HepG2 (cell line): Measurements from ENCODE around the gene SYNGR2. TPM values are rescaled to one million over a fixed set of nuclear protein-coding genes. Genes with fewer than 3 reads are reported as not detected.

Source experiments
- AFF4 ChIP-seq: sonication (generic); formaldehyde crosslinking; IDR thresholded peaks from 2 replicates; pipeline ENCODE4 v1.4.0; 2020; ENCODE audit warnings: missing genetic modification reagents
- CREB1 ChIP-seq, 2 experiments: fragments of 450-650 bp in 1 of 2; IDR thresholded peaks; 2 replicates each; pipeline ENCODE4 v1.6.1; 2016 to 2017; ENCODE audit warnings: control low read depth in 1 of 2, mild to moderate bottlenecking in 1 of 2, missing compliant biosample characterization in 1 of 2, missing genetic modification characterization in 1 of 2
- EP300 ChIP-seq, 3 experiments: sonication (generic) in 1 of 3; formaldehyde crosslinking in 1 of 3; IDR thresholded peaks; 2 replicates each; pipeline versions ENCODE4 v1.5.1 to v1.6.1; 2011 to 2020; ENCODE audit warnings: low read depth in 2 of 3, low read length in 2 of 3, borderline replicate concordance in 1 of 3, improper control_type of control experiment in 1 of 3, mild to moderate bottlenecking in 1 of 3, missing genetic modification reagents in 1 of 3, moderate library complexity in 1 of 3
- ERF ChIP-seq: IDR thresholded peaks from 2 replicates; pipeline ENCODE4 v1.6.1; 2018; ENCODE audit warnings: missing biosample characterization, missing genetic modification reagents
- FOXO1 ChIP-seq: sonication (generic); formaldehyde crosslinking; IDR thresholded peaks from 2 replicates; pipeline ENCODE4 v1.4.0; 2020; ENCODE audit warnings: missing genetic modification reagents
- ISX ChIP-seq: sonication (generic); formaldehyde crosslinking; conservative IDR thresholded peaks from 2 replicates; pipeline ENCODE4 v1.5.0; 2020; ENCODE audit warnings: missing genetic modification reagents
- KAT7 ChIP-seq: IDR thresholded peaks from 2 replicates; pipeline ENCODE4 v1.6.1; 2018; ENCODE audit warnings: borderline replicate concordance, missing compliant biosample characterization
- MAZ ChIP-seq, 2 experiments: sonication (generic) in 1 of 2; formaldehyde crosslinking in 1 of 2; IDR thresholded peaks; 2 replicates each; pipeline versions ENCODE4 v1.5.0 to v1.6.1; 2012 to 2020; ENCODE audit warnings: low read depth in 2 of 2, mild to moderate bottlenecking in 2 of 2, borderline replicate concordance in 1 of 2, improper control_type of control experiment in 1 of 2, low read length in 1 of 2, missing genetic modification reagents in 1 of 2, moderate library complexity in 1 of 2
- NCOA1 ChIP-seq: sonication (generic); formaldehyde crosslinking; IDR thresholded peaks from 2 replicates; pipeline ENCODE4 v1.9.0; 2021; ENCODE audit warnings: missing genetic modification reagents
- PHF5A ChIP-seq: IDR thresholded peaks from one replicate; pipeline ENCODE4 v1.6.1; 2018; ENCODE audit warnings: low read depth, missing genetic modification reagents; ENCODE audit not compliant: unreplicated experiment
- POLR2AphosphoS2 ChIP-seq: IDR thresholded peaks from 2 replicates; pipeline ENCODE4 v1.6.1; 2011; ENCODE audit warnings: low read depth, low read length, improper control_type of control experiment
- SOX6 ChIP-seq, 2 experiments: fragments of 450-650 bp in 1 of 2; sonication (generic) in 1 of 2; formaldehyde crosslinking in 1 of 2; IDR thresholded peaks; 2 replicates each; pipeline versions ENCODE4 v1.4.0 to v1.6.1; 2017 to 2020; ENCODE audit warnings: antibody characterized with exemption in 1 of 2, mild to moderate bottlenecking in 1 of 2, missing genetic modification reagents in 1 of 2
- SRF ChIP-seq: IDR thresholded peaks from 2 replicates; pipeline ENCODE4 v1.6.1; 2011; ENCODE audit warnings: mild to moderate bottlenecking, low read depth, low read length, moderate library complexity
- STAG1 ChIP-seq: sonication (generic); formaldehyde crosslinking; IDR thresholded peaks from 2 replicates; pipeline ENCODE4 v1.4.0; 2020; ENCODE audit warnings: missing genetic modification reagents
- TBX3 ChIP-seq: fragments of 450-650 bp; IDR thresholded peaks from 2 replicates; pipeline ENCODE4 v1.6.1; 2017; ENCODE audit warnings: antibody characterized with exemption, mild to moderate bottlenecking, inconsistent platforms, borderline replicate concordance
- ZFP36L2 ChIP-seq: sonication (generic); formaldehyde crosslinking; IDR thresholded peaks from 2 replicates; pipeline ENCODE4 v1.4.0; 2020; ENCODE audit warnings: missing genetic modification reagents
- ZNF660 ChIP-seq: sonication (generic); formaldehyde crosslinking; IDR thresholded peaks from 2 replicates; pipeline ENCODE4 v1.5.1; 2020; ENCODE audit warnings: mild to moderate bottlenecking, low read depth, missing genetic modification reagents, borderline replicate concordance
- ZNF724P ChIP-seq: sonication (generic); formaldehyde crosslinking; IDR thresholded peaks from 2 replicates; pipeline ENCODE4 v1.8.0; 2022; ENCODE audit warnings: missing genetic modification reagents, borderline replicate concordance
- ZNF780A ChIP-seq: sonication (generic); formaldehyde crosslinking; IDR thresholded peaks from 2 replicates; pipeline ENCODE4 v1.8.0; 2022; ENCODE audit warnings: mild to moderate bottlenecking, missing genetic modification reagents, moderate library complexity
- ZNF784 ChIP-seq: sonication (generic); formaldehyde crosslinking; IDR thresholded peaks from 2 replicates; pipeline ENCODE4 v1.5.1; 2020; ENCODE audit warnings: missing genetic modification reagents, mild to moderate bottlenecking, borderline replicate concordance
- polyA plus RNA-seq, 8 experiments: library from polyadenylated mRNA; depleted of rRNA in 3 of 8; stranded (reverse) in 7 of 8; unstranded in 1 of 8; fragments of >200 nt; fragmentation: Illumina TruSeq in 4 of 8; extraction: Trizol in 4 of 8; gene quantifications; 2 replicates each; pipeline versions ENCODE4 v1.2.1 to v1.2.3, GENCODE V29; 2011 to 2016; ENCODE audit warnings: low read depth in 4 of 8, missing spikeins in 1 of 8, mixed read lengths in 1 of 8; ENCODE audit not compliant: insufficient read depth in 1 of 8
- total RNA-seq, 5 experiments: library from RNA; depleted of rRNA; stranded (reverse); fragments of >200 nt; fragmentation: Illumina TruSeq; extraction: Trizol; gene quantifications; 2 replicates each; pipeline ENCODE4 v1.2.3, GENCODE V29; 2016; ENCODE audit warnings: low read depth in 1 of 5
- TF ChIP-seq, protein P1 (sequence below): IDR thresholded peaks from 2 replicates; pipeline ENCODE4 v1.6.1; 2016; ENCODE audit warnings: low read depth, borderline replicate concordance
- TF ChIP-seq, protein P2 (sequence below): conservative IDR thresholded peaks from 2 replicates; pipeline ENCODE4 v1.6.1; 2018; ENCODE audit warnings: missing genetic modification reagents

The SYNGR2 gene
- total and polyA plus RNA-seq, 2 of the 13 experiments (the other 11 are each of a cell fraction or from before 2014, with no cell fraction given) = 46.7 to 170 TPM

GRCh38 chr17:78133971-78134898 lies 34.1 kb upstream of the SYNGR2 start (continued):
- no peak for TF ChIP-seq CREB1 (IDR thresholded peaks at IDR 0.05)
- no peak for TF ChIP-seq CREB1 (CRISPR knock-in tag; IDR thresholded peaks at IDR 0.05)
- TF ChIP-seq PHF5A (CRISPR knock-in tag) = peak; percentile 73
- no peak; the same call in 1 of the 2 replicates for TF ChIP-seq FOXO1 (CRISPR knock-in tag)
- TF ChIP-seq, protein P1, sequence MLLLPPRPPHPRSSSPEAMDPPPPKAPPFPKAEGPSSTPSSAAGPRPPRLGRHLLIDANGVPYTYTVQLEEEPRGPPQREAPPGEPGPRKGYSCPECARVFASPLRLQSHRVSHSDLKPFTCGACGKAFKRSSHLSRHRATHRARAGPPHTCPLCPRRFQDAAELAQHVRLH (CRISPR knock-in tag) = peak; percentile 77; the same call in 1 of the 2 replicates
- no peak for TF ChIP-seq SRF
- peak; percentile 79 for TF ChIP-seq TBX3
- no peak for TF ChIP-seq SOX6 (IDR thresholded peaks at IDR 0.05)
- no peak for TF ChIP-seq SOX6 (CRISPR knock-in tag; IDR thresholded peaks at IDR 0.05)
- TF ChIP-seq NCOA1 (CRISPR knock-in tag) = no peak
- TF ChIP-seq ERF (CRISPR knock-in tag) = no peak
- no peak for TF ChIP-seq KAT7 (CRISPR knock-in tag)
- no peak for TF ChIP-seq ZNF780A (CRISPR knock-in tag)
- TF ChIP-seq, protein P2, sequence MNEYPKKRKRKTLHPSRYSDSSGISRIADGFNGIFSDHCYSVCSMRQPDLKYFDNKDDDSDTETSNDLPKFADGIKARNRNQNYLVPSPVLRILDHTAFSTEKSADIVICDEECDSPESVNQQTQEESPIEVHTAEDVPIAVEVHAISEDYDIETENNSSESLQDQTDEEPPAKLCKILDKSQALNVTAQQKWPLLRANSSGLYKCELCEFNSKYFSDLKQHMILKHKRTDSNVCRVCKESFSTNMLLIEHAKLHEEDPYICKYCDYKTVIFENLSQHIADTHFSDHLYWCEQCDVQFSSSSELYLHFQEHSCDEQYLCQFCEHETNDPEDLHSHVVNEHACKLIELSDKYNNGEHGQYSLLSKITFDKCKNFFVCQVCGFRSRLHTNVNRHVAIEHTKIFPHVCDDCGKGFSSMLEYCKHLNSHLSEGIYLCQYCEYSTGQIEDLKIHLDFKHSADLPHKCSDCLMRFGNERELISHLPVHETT (CRISPR knock-in tag) = no peak
- TF ChIP-seq POLR2AphosphoS2 = no peak
- no peak for TF ChIP-seq ZNF784 (CRISPR knock-in tag)
- TF ChIP-seq STAG1 (CRISPR knock-in tag) = peak; percentile 79
- TF ChIP-seq ZNF724P (CRISPR knock-in tag) = 0 out of 2 replicates have a peak, but pooled peaks have one; percentile 40
- no peak for TF ChIP-seq ZNF660 (CRISPR knock-in tag)
- no peak for TF ChIP-seq AFF4 (CRISPR knock-in tag)
- TF ChIP-seq EP300 (IDR thresholded peaks at IDR 0.05; ENCODE audit: low read depth in 2 of 2, low read length in 2 of 2) = no peak
- TF ChIP-seq EP300 (CRISPR knock-in tag; IDR thresholded peaks at IDR 0.05; ENCODE audit: borderline replicate concordance) = no peak
- no peak for TF ChIP-seq ZFP36L2 (CRISPR knock-in tag)
- TF ChIP-seq MAZ (IDR thresholded peaks at IDR 0.05; ENCODE audit: borderline replicate concordance, low read depth, low read length) = no peak
- TF ChIP-seq MAZ (CRISPR knock-in tag; IDR thresholded peaks at IDR 0.05; ENCODE audit: low read depth) = peak; percentile 62; the same call in 1 of the 2 replicates
- TF ChIP-seq ISX (CRISPR knock-in tag) = no peak
